WTC11 (cell line): Measurements from ENCODE around the gene SFT2D1. TPM values are rescaled to one million over a fixed set of nuclear protein-coding genes. Genes with fewer than 3 reads are reported as not detected.

ENCODE experiments used
- ATAC-seq: fragments of 200-7000 bp; cut with Tn5 transposase; 2 replicates; pipeline ENCODE4 v1.10.0; 2021; ENCODE audit warnings: mild to moderate bottlenecking, moderate library complexity
- CTCF ChIA-PET: fragments of 300-600 bp; sonication (Branson Sonifier 250); formaldehyde crosslinking; loops from one replicate; lab custom pipeline; 2021; ENCODE audit warnings: antibody characterized with exemption; lab: Charles Lee
- POLR2A ChIA-PET: fragments of 350-600 bp; sonication (Branson Sonifier 250); formaldehyde crosslinking; loops from one replicate; lab custom pipeline; 2021; ENCODE audit warnings: antibody characterized with exemption; lab: Charles Lee
- DNase-seq: peaks from one replicate; pipeline ENCODE4 v3.0.0; 2021; ENCODE audit warnings: low spot score
- H3K27ac Mint-ChIP-seq: 2 replicates; pipeline ENCODE4 v1.8.0; 2021; ENCODE audit warnings: mixed read lengths
- H3K27me3 Mint-ChIP-seq: 2 replicates; pipeline ENCODE4 v1.8.0; 2021; ENCODE audit warnings: low read depth, mild to moderate bottlenecking, moderate library complexity, mixed read lengths
- H3K36me3 Mint-ChIP-seq: 2 replicates; pipeline ENCODE4 v1.8.0; 2021; ENCODE audit warnings: mixed read lengths
- H3K4me1 Mint-ChIP-seq: 2 replicates; pipeline ENCODE4 v1.8.0; 2022; ENCODE audit warnings: mixed read lengths
- H3K4me3 Mint-ChIP-seq: 2 replicates; pipeline ENCODE4 v1.8.0; 2021; ENCODE audit warnings: mild to moderate bottlenecking, moderate library complexity, mixed read lengths
- H3K9me3 Mint-ChIP-seq: 2 replicates; pipeline ENCODE4 v1.8.0; 2021; ENCODE audit warnings: mixed read lengths
- ATF3 ChIP-seq: sonication (generic); formaldehyde crosslinking; conservative IDR thresholded peaks from 2 replicates; pipeline ENCODE4 v1.8.1; 2022; ENCODE audit warnings: mild to moderate bottlenecking, missing genetic modification reagents
- ETV6 ChIP-seq: sonication (generic); formaldehyde crosslinking; IDR thresholded peaks from 2 replicates; pipeline ENCODE4 v1.8.1; 2022; ENCODE audit warnings: mild to moderate bottlenecking, missing genetic modification reagents
- FOXK1 ChIP-seq: sonication (generic); formaldehyde crosslinking; IDR thresholded peaks from 2 replicates; pipeline ENCODE4 v1.8.0; 2022; ENCODE audit warnings: mild to moderate bottlenecking, moderate library complexity, missing genetic modification reagents
- MAX ChIP-seq: sonication (generic); formaldehyde crosslinking; IDR thresholded peaks from 2 replicates; pipeline ENCODE4 v1.8.0; 2022; ENCODE audit warnings: mild to moderate bottlenecking, missing genetic modification reagents
- NFATC4 ChIP-seq: fragments of 250-450 bp; sonication (Bioruptor Pico); IDR thresholded peaks from 2 replicates; pipeline ENCODE4 v1.9.0; 2021; ENCODE audit warnings: mild to moderate bottlenecking
- STAT6 ChIP-seq: sonication (generic); formaldehyde crosslinking; conservative IDR thresholded peaks from 2 replicates; pipeline ENCODE4 v1.8.1; 2023; ENCODE audit warnings: mild to moderate bottlenecking, low read depth, missing genetic modification reagents, moderate library complexity
- TP53 ChIP-seq: sonication (generic); formaldehyde crosslinking; IDR thresholded peaks from 2 replicates; pipeline ENCODE4 v1.8.1; 2023; ENCODE audit warnings: mild to moderate bottlenecking, missing genetic modification reagents
- ZNF219 ChIP-seq: sonication (generic); formaldehyde crosslinking; IDR thresholded peaks from 2 replicates; pipeline ENCODE4 v1.8.0; 2023; ENCODE audit warnings: missing genetic modification reagents, mild to moderate bottlenecking, borderline replicate concordance
- ZNF416 ChIP-seq: fragments of 250-450 bp; sonication (Bioruptor Pico); IDR thresholded peaks from 2 replicates; pipeline ENCODE4 v1.9.0; 2021; ENCODE audit warnings: mild to moderate bottlenecking, inconsistent platforms
- total RNA-seq: library from RNA; stranded (reverse); gene quantifications from 3 replicates; pipeline ENCODE4 v1.2.3, GENCODE V29; 2021
- TF ChIP-seq, protein P1 (sequence below): sonication (generic); formaldehyde crosslinking; IDR thresholded peaks from 2 replicates; pipeline ENCODE4 v1.8.0; 2023; ENCODE audit warnings: missing genetic modification reagents, mild to moderate bottlenecking, borderline replicate concordance
- TF ChIP-seq, protein P2 (sequence below): fragments of 250-450 bp; sonication (Bioruptor Pico); IDR thresholded peaks from 2 replicates; pipeline ENCODE4 v1.8.0; 2021; ENCODE audit warnings: mild to moderate bottlenecking
- TF ChIP-seq, protein P3 (sequence below): fragments of 250-450 bp; sonication (Bioruptor Pico); conservative IDR thresholded peaks from 2 replicates; pipeline ENCODE4 v1.9.0; 2021; ENCODE audit warnings: mild to moderate bottlenecking

Gene SFT2D1
- total RNA-seq, 1 experiment from 2014 or later, result 53.1 TPM

DNA sequence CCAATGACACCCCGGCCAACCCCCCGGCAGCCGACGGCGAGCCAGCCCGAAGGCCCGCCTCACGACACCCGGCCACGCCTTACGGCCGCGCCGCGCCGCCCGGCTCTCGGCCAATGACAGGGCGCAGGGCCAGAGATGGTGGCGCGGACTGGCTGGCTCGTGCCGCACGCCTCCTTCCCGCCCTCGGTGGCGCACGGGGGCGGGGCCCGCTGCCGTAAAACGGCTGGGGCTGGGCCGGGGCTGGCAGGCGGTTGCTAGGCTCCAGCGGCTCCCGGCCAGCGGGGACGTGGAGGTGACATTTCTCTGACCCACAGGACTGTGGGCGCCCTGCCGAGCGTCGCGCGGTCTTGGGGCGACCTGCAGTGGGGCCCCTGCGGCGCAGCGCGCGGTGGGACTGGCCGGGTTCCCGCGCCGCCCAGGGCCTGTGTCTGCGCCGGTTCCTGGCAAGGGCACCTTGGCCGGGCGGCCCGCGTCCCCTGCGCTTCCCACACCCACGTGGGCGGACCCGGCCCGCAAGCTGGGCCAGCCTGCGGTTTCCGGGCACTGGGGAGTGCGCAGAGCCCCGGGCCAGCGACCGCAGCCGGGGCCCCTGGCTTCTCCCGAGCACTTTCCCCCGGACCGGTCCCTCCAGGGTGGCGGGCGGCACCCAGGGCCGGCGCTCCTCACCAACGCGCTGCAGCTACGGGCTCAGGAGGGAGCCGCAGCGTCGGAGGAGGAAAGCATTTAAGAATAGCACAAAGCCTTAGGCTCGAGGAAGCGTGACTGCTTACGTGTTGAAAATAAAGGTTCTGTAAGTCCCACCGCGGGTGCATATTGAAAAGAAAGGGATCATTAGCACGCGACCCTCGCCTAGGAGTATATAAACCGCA, 40.8 kb upstream of the SFT2D1 start, which contains the start of gene MPC1 (continued):
- TF ChIP-seq, protein P1, sequence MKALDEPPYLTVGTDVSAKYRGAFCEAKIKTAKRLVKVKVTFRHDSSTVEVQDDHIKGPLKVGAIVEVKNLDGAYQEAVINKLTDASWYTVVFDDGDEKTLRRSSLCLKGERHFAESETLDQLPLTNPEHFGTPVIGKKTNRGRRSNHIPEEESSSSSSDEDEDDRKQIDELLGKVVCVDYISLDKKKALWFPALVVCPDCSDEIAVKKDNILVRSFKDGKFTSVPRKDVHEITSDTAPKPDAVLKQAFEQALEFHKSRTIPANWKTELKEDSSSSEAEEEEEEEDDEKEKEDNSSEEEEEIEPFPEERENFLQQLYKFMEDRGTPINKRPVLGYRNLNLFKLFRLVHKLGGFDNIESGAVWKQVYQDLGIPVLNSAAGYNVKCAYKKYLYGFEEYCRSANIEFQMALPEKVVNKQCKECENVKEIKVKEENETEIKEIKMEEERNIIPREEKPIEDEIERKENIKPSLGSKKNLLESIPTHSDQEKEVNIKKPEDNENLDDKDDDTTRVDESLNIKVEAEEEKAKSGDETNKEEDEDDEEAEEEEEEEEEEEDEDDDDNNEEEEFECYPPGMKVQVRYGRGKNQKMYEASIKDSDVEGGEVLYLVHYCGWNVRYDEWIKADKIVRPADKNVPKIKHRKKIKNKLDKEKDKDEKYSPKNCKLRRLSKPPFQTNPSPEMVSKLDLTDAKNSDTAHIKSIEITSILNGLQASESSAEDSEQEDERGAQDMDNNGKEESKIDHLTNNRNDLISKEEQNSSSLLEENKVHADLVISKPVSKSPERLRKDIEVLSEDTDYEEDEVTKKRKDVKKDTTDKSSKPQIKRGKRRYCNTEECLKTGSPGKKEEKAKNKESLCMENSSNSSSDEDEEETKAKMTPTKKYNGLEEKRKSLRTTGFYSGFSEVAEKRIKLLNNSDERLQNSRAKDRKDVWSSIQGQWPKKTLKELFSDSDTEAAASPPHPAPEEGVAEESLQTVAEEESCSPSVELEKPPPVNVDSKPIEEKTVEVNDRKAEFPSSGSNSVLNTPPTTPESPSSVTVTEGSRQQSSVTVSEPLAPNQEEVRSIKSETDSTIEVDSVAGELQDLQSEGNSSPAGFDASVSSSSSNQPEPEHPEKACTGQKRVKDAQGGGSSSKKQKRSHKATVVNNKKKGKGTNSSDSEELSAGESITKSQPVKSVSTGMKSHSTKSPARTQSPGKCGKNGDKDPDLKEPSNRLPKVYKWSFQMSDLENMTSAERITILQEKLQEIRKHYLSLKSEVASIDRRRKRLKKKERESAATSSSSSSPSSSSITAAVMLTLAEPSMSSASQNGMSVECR, result no peak; the same call in 1 of the 2 replicates
- peak; percentile 8 for TF ChIP-seq MAX (CRISPR knock-in tag)

DNA sequence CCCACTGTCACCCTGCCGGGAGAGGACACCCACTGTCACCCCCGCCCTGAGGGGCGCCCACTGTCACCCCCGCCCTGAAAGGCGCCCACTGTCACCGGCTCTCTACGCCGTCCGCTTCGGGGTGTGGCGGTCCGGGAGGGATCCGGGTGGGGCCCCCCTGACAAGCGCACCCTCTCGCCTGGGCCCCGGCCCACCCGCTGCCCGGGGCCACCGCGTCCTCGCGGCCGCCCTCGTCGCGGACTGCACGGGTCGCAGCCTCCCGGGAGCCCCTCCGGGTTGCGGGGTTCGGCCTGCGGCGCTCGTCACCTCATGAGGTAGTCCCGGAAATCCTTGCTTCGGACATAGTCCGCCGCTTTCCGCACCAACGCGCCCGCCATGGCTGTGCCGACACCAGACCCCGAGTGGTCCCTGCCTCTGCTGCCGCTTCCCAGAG, 40.2 kb upstream of the SFT2D1 start:
- H3K9me3 Mint-ChIP-seq, result no peaks in the 10 kb centered on the region
- no peak overlapping the region for H3K27ac Mint-ChIP-seq
- peak overlapping the region; percentile 79 for H3K4me3 Mint-ChIP-seq
- no peak for DNase-seq
- ChIA-PET CTCF (no interaction called here), POLR2A (no interaction called here)
- no peak for ATAC-seq
- H3K36me3 Mint-ChIP-seq, result no peaks in the 10 kb centered on the region
- TF ChIP-seq, protein P2, sequence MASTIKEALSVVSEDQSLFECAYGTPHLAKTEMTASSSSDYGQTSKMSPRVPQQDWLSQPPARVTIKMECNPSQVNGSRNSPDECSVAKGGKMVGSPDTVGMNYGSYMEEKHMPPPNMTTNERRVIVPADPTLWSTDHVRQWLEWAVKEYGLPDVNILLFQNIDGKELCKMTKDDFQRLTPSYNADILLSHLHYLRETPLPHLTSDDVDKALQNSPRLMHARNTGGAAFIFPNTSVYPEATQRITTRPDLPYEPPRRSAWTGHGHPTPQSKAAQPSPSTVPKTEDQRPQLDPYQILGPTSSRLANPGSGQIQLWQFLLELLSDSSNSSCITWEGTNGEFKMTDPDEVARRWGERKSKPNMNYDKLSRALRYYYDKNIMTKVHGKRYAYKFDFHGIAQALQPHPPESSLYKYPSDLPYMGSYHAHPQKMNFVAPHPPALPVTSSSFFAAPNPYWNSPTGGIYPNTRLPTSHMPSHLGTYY, result no peak
- TF ChIP-seq NFATC4 (no peak), TP53 (CRISPR knock-in tag) (no peak), ATF3 (CRISPR knock-in tag) (no peak), ZNF416 (no peak), STAT6 (CRISPR knock-in tag) (no peak), ZNF219 (CRISPR knock-in tag) (no peak), FOXK1 (CRISPR knock-in tag) (no peak), ETV6 (CRISPR knock-in tag) (no peak)
- TF ChIP-seq, protein P3, sequence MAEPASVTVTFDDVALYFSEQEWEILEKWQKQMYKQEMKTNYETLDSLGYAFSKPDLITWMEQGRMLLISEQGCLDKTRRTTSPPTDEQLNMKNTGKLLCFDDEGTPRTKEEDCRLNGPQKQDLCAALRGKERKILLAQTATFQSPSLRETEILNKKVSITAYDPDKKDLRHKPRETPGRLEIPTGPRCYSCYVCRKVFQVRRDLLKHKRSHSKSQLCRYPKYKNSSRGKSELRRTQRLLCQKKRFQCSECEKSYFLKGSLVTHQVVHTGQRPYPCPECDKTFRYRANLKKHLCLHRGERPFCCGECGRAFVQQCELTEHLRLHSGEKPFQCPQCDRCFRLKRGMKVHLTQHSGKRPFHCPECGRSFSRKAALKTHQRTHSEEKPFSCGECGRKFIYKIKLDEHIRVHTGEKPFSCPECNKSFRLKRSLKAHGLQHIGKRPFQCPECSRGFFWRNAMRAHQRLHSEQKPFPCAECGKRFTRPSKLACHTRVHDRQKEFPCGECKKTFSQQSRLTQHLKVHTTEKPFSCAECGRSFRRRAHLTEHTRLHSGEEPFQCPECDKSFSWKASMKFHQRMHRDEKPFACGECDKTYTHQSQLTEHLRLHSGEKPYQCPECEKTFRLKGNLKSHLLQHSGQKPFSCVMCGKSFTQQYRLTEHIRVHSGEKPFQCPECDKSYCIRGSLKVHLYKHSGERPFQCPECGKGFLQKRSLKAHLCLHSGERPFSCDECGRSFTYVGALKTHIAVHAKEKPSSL, result no peak
- no peaks in the 10 kb centered on the region; the same call in 1 of the 2 replicates for H3K27me3 Mint-ChIP-seq
- H3K4me1 Mint-ChIP-seq, result peaks cover 9% of the 10 kb centered on the region
